Skin of body (tissue), 2 donors: ENCODE results near the gene DNAJC30. TPM values are rescaled to one million over a fixed set of nuclear protein-coding genes. Genes with fewer than 3 reads are reported as not detected.

Experiments used
- DNase-seq: peaks from one replicate; lab custom pipeline; 2025; lab: John Stamatoyannopoulos, UW
- total RNA-seq: library from RNA; depleted of rRNA; stranded (reverse); fragments of >200 nt; gene quantifications from one replicate; pipeline ENCODE4 v1.2.3, GENCODE V29; 2014

Gene DNAJC30
- total RNA-seq, 1 donor from 2014 or later: 3.4 TPM

GRCh38 chr7:73708961-73709549, 25.8 kb upstream of the DNAJC30 start:
- no peak for DNase-seq

- no peak for DNase-seq
These were observed 23.9 kb upstream of the DNAJC30 start for GRCh38 chr7:73707045-73707631.

GRCh38 chr7:73706126-73707044, 23.1 kb upstream of the DNAJC30 start:
- no peak for DNase-seq

- no peak for DNase-seq
These were observed 22.3 kb upstream of the DNAJC30 start for GRCh38 chr7:73705551-73705920.

GRCh38 chr7:73704640-73705550, 21.6 kb upstream of the DNAJC30 start:
- peak; percentile 65 for DNase-seq

- peak; percentile 68 for DNase-seq
These were observed 20.7 kb upstream of the DNAJC30 start for GRCh38 chr7:73703757-73704639.

GRCh38 chr7:73703225-73703624, 20.0 kb upstream of the DNAJC30 start:
- no peak for DNase-seq

GRCh38 chr7:73702665-73703064, 19.4 kb upstream of the DNAJC30 start:
- DNase-seq: no peak

- DNase-seq: no peak
These were observed 19.0 kb upstream of the DNAJC30 start for GRCh38 chr7:73702226-73702625.

- no peak for DNase-seq
These were observed 18.2 kb upstream of the DNAJC30 start for GRCh38 chr7:73701357-73701995.

- no peak for DNase-seq
These were observed 17.4 kb upstream of the DNAJC30 start for GRCh38 chr7:73700581-73701134.

GRCh38 chr7:73700069-73700423, 16.8 kb upstream of the DNAJC30 start:
- DNase-seq: no peak

GRCh38 chr7:73699370-73700068, 16.3 kb upstream of the DNAJC30 start:
- no peak for DNase-seq

- DNase-seq: no peak
These were observed 15.2 kb upstream of the DNAJC30 start for GRCh38 chr7:73698410-73698809.

- DNase-seq: no peak
These were observed 13.1 kb upstream of the DNAJC30 start for GRCh38 chr7:73696372-73696771.

- DNase-seq: no peak
These were observed 7.4 kb upstream of the DNAJC30 start for GRCh38 chr7:73690646-73691045.

GRCh38 chr7:73688288-73688687, 5.0 kb upstream of the DNAJC30 start:
- DNase-seq: no peak

- DNase-seq: no peak
These were observed 2.1 kb upstream of the DNAJC30 start for GRCh38 chr7:73685311-73685710.
